Left ventricle myocardium inferior (tissue), 1 donor: ENCODE measurements around the gene NHSL1. TPM values are rescaled to one million over a fixed set of nuclear protein-coding genes. Genes with fewer than 3 reads are reported as not detected.

Experiments used
- DNase-seq: peaks from one replicate; pipeline ENCODE4 v3.0.0-alpha.2; 2020
- H3K27ac ChIP-seq: fragments of 200-600 bp; replicated peaks from 2 replicates; pipeline ENCODE4 v1.8.0; 2021
- H3K27me3 ChIP-seq: fragments of 200-600 bp; 2 replicates; pipeline ENCODE4 v1.8.0; 2021; ENCODE audit warnings: low read depth
- H3K36me3 ChIP-seq: fragments of 200-600 bp; 2 replicates; pipeline ENCODE4 v1.8.0; 2021
- H3K4me1 ChIP-seq: fragments of 200-600 bp; 2 replicates; pipeline ENCODE4 v1.8.0; 2021
- H3K4me3 ChIP-seq: fragments of 200-600 bp; 2 replicates; pipeline ENCODE4 v1.8.0; 2021; ENCODE audit warnings: mild to moderate bottlenecking, moderate library complexity
- H3K9me3 ChIP-seq: fragments of 200-600 bp; replicated peaks from 2 replicates; pipeline ENCODE4 v1.8.0; 2021
- intact Hi-C: fragments of 100-400 bp; cut with micrococcal nuclease; formaldehyde crosslinking; loops from one replicate; pipeline ENCODE4 v1.11.0; 2022
- total RNA-seq: library from RNA; stranded (reverse); fragmentation: NEBNext Ultra II Directional; extraction: Animal tissue kit (Norgen Biotek cat#: 25700); gene quantifications from one replicate; pipeline ENCODE4 v1.2.1, GENCODE V29; 2021
- TF ChIP-seq, protein P1 (sequence below): fragments of 200-600 bp; IDR thresholded peaks from 2 replicates; pipeline ENCODE4 v1.8.0; 2021; ENCODE audit warnings: antibody characterized with exemption, mild to moderate bottlenecking, borderline replicate concordance
- donor health status: DM: no; HTN: yes; CAD: no; lungs with severe emphysema.

The NHSL1 gene
- total RNA-seq, 1 donor from 2014 or later, result 44.7 TPM

- intact Hi-C loops, result no loop called here
- H3K27me3 ChIP-seq, result no peaks in the 10 kb centered on the region
- no peak overlapping the region for H3K4me3 ChIP-seq
- TF ChIP-seq, protein P1, sequence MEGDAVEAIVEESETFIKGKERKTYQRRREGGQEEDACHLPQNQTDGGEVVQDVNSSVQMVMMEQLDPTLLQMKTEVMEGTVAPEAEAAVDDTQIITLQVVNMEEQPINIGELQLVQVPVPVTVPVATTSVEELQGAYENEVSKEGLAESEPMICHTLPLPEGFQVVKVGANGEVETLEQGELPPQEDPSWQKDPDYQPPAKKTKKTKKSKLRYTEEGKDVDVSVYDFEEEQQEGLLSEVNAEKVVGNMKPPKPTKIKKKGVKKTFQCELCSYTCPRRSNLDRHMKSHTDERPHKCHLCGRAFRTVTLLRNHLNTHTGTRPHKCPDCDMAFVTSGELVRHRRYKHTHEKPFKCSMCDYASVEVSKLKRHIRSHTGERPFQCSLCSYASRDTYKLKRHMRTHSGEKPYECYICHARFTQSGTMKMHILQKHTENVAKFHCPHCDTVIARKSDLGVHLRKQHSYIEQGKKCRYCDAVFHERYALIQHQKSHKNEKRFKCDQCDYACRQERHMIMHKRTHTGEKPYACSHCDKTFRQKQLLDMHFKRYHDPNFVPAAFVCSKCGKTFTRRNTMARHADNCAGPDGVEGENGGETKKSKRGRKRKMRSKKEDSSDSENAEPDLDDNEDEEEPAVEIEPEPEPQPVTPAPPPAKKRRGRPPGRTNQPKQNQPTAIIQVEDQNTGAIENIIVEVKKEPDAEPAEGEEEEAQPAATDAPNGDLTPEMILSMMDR, result no peak
- no peaks in the 10 kb centered on the region for H3K9me3 ChIP-seq
- H3K4me1 ChIP-seq, result peaks cover 26% of the 10 kb centered on the region
- no peak overlapping the region for H3K27ac ChIP-seq
- peaks cover 45% of the 10 kb centered on the region for H3K36me3 ChIP-seq
- no peak for DNase-seq
Observed at GRCh38 chr6:138421089-138421488, 78.2 kb downstream of the NHSL1 start.

- TF ChIP-seq, protein P1, result no peak
- H3K27ac ChIP-seq, result no peak overlapping the region
- H3K4me1 ChIP-seq, result peaks cover 26% of the 10 kb centered on the region
- H3K27me3 ChIP-seq, result no peaks in the 10 kb centered on the region
- peaks cover 45% of the 10 kb centered on the region for H3K36me3 ChIP-seq
- no peak for DNase-seq
- intact Hi-C loops, result no loop called here
- H3K9me3 ChIP-seq, result no peaks in the 10 kb centered on the region
- no peak overlapping the region for H3K4me3 ChIP-seq
Observed at GRCh38 chr6:138420356-138420755, 78.9 kb downstream of the NHSL1 start.

DNA sequence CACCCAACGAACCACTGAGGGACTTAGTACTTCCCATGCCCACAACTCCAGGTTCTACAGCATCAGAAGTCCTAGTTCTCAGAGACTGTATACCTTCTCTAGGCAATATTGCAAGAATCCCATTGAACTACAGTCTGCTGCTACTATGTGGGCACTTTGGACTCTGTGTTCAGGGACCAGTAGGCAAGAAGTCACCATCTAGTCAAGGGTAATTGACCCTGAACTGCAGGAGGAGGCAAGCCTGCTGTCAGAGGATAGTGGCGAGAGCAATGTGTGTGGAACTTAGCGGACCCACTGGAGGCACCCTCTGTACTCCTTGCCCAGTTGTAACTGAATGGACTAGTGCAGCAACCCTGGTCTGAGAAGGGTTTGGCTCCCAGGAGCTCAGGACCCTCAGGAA is 79.5 kb downstream of the NHSL1 start:
- H3K36me3 ChIP-seq, result peaks cover 45% of the 10 kb centered on the region
- no peak for DNase-seq
- H3K4me1 ChIP-seq, result peaks cover 31% of the 10 kb centered on the region
- TF ChIP-seq, protein P1, result no peak
- no peak overlapping the region for H3K27ac ChIP-seq
- H3K4me3 ChIP-seq, result no peak overlapping the region
- no peaks in the 10 kb centered on the region for H3K9me3 ChIP-seq
- no peaks in the 10 kb centered on the region for H3K27me3 ChIP-seq
- intact Hi-C loops, result no loop called here

- no peak for DNase-seq
- H3K27ac ChIP-seq, result no peak overlapping the region
- no peak overlapping the region for H3K4me3 ChIP-seq
- no peaks in the 10 kb centered on the region for H3K9me3 ChIP-seq
- intact Hi-C loops, result no loop called here
- TF ChIP-seq, protein P1, result no peak
- H3K4me1 ChIP-seq, result peaks cover 28% of the 10 kb centered on the region
- H3K36me3 ChIP-seq, result peaks cover 40% of the 10 kb centered on the region
- no peaks in the 10 kb centered on the region for H3K27me3 ChIP-seq
Observed at GRCh38 chr6:138418118-138418742, 81.1 kb downstream of the NHSL1 start.

DNA sequence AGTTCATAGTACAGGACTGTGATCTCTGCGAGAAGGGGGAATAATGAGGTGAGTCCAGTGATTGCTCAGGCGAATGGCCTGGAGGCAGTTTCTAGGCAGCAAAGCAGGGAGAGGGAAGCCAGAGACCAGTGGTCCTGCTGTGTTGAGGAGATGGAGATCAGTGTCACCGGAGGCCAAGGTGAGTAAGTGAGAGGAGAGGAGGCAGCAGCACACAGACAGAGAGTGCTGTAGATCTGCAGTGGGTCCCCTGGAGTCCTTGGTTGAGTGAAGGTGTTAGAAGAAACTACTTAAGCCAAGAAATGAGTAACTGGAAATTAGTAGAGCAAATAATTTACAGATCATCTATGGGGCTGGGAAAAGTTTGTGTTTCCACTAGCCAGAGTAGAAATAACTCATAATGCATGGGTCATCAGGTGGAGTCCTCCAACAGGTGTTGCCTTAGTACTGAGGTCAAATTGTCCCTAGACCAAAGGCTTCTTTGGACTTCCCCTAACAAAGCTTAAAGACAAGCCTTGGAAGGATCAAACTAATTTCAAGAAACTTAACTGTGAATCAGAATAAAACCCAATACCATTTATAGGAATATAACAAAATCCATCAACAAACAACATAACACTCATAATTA is 81.7 kb downstream of the NHSL1 start:
- peaks cover 22% of the 10 kb centered on the region for H3K4me1 ChIP-seq
- TF ChIP-seq, protein P1, result no peak
- intact Hi-C loops, result no loop called here
- no peak for DNase-seq
- H3K9me3 ChIP-seq, result no peaks in the 10 kb centered on the region
- no peak overlapping the region for H3K27ac ChIP-seq
- no peaks in the 10 kb centered on the region for H3K27me3 ChIP-seq
- H3K4me3 ChIP-seq, result no peak overlapping the region
- peaks cover 47% of the 10 kb centered on the region for H3K36me3 ChIP-seq
